GM18502 (cell line): ENCODE results near the gene CACNA1C.

ENCODE experiments used
- ATAC-seq: cut with Tn5 transposase; IDR thresholded peaks from one replicate; pipeline ENCODE4 v1.9.1; 2021; ENCODE audit warnings: mild to moderate bottlenecking; ENCODE audit not compliant: unreplicated experiment, poor library complexity

The CACNA1C gene

GRCh38 chr12:2550561-2551411 lies 498.0 kb downstream of the CACNA1C start:
- no peak for ATAC-seq

GRCh38 chr12:2551412-2551900 lies 498.7 kb downstream of the CACNA1C start:
- ATAC-seq, result no peak

GRCh38 chr12:2552000-2552756 lies 499.4 kb downstream of the CACNA1C start:
- no peak for ATAC-seq

- no peak for ATAC-seq
These were observed 500.8 kb downstream of the CACNA1C start for GRCh38 chr12:2553388-2554126.

GRCh38 chr12:2555487-2556082 lies 502.8 kb downstream of the CACNA1C start:
- ATAC-seq, result no peak

GRCh38 chr12:2557597-2557996 lies 504.8 kb downstream of the CACNA1C start:
- ATAC-seq, result no peak

- ATAC-seq, result no peak
These were observed 507.1 kb downstream of the CACNA1C start for GRCh38 chr12:2559931-2560330.

- ATAC-seq, result no peak
These were observed 507.6 kb downstream of the CACNA1C start for GRCh38 chr12:2560356-2560755.

- ATAC-seq, result no peak
These were observed 508.6 kb downstream of the CACNA1C start for GRCh38 chr12:2561367-2561766.

- ATAC-seq, result no peak
These were observed 509.6 kb downstream of the CACNA1C start for GRCh38 chr12:2562400-2562799.

- no peak for ATAC-seq
These were observed 510.9 kb downstream of the CACNA1C start for GRCh38 chr12:2563709-2564108.

- ATAC-seq, result no peak
These were observed 513.4 kb downstream of the CACNA1C start for GRCh38 chr12:2566161-2566560.

- ATAC-seq, result no peak
These were observed 514.9 kb downstream of the CACNA1C start for GRCh38 chr12:2567711-2568110.

GRCh38 chr12:2570562-2570961 lies 517.8 kb downstream of the CACNA1C start:
- no peak for ATAC-seq

- ATAC-seq, result no peak
These were observed 521.7 kb downstream of the CACNA1C start for GRCh38 chr12:2574355-2574935.

GRCh38 chr12:2575245-2575644 lies 522.5 kb downstream of the CACNA1C start:
- ATAC-seq, result no peak

GRCh38 chr12:2578211-2578610 lies 525.4 kb downstream of the CACNA1C start:
- no peak for ATAC-seq

- no peak for ATAC-seq
These were observed 526.0 kb downstream of the CACNA1C start for GRCh38 chr12:2578772-2579171.

- no peak for ATAC-seq
These were observed 528.0 kb downstream of the CACNA1C start for GRCh38 chr12:2580821-2581220.
